ENCODE results near the gene DHRS13.

DNA sequence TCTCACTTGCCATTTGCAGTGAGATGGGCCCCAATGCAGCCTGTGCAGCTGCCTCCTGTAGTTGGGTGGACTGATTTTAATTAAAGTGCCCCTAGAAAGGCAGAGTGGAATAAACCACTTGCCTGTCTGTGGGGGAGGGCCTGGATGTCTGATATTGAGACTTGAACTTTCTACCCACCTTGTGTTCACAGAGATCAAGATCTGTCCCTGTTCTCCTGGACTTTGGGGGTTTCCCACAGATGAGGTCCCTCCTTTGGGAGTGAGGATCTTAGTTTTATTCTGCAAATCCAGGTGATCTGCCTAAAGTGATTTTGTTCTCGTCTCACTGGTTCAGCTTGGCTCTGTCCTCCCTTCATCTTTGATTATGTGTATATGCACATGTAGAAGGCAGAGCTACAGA, 7.7 kb upstream of the DHRS13 start:
- no peak for TF ChIP-seq POLR2A (IDR thresholded peaks at IDR 0.05)
- no peak for TF ChIP-seq CTCF (IDR thresholded peaks at IDR 0.05 in 4 of 5, conservative IDR thresholded peaks at IDR 0.05 in 1 of 5)
